Endothelial cell of umbilical vein (primary cell): ENCODE measurements around the gene FYN.

ENCODE experiments used
- EZH2 ChIP-seq: IDR thresholded peaks from 2 replicates; pipeline ENCODE4 v1.6.1; 2012; ENCODE audit warnings: borderline replicate concordance, low read depth, mild to moderate bottlenecking, moderate library complexity, low read length, inconsistent platforms; ENCODE audit not compliant: severe bottlenecking
- FOS ChIP-seq: IDR thresholded peaks from 2 replicates; pipeline ENCODE4 v1.6.1; 2011; ENCODE audit warnings: mild to moderate bottlenecking, low read length, moderate library complexity, borderline replicate concordance; ENCODE audit not compliant: insufficient read depth
- GATA2 ChIP-seq: IDR thresholded peaks from 2 replicates; pipeline ENCODE4 v1.7.0; 2011; ENCODE audit warnings: low read depth, mild to moderate bottlenecking, moderate library complexity, mixed read lengths, low read length; ENCODE audit not compliant: insufficient read length, insufficient read depth
- JUN ChIP-seq: IDR thresholded peaks from 2 replicates; pipeline ENCODE4 v1.6.1; 2011; ENCODE audit warnings: borderline replicate concordance, low read depth; ENCODE audit not compliant: insufficient read length, insufficient read depth
- MYC ChIP-seq: IDR thresholded peaks from one replicate; pipeline ENCODE4 v1.6.1; 2011; ENCODE audit warnings: mild to moderate bottlenecking, low read depth, low read length
- POLR2A ChIP-seq: IDR thresholded peaks from 2 replicates; pipeline ENCODE4 v1.6.1; 2012; ENCODE audit warnings: low read depth, mild to moderate bottlenecking, control low read depth, low read length
- POLR2AphosphoS5 ChIP-seq: IDR thresholded peaks from 2 replicates; pipeline ENCODE4 v1.6.1; 2012; ENCODE audit warnings: low read depth, mild to moderate bottlenecking, control low read depth, low read length, moderate library complexity; ENCODE audit not compliant: insufficient read depth
- TF ChIP-seq, protein P1 (sequence below), 2 donors: IDR thresholded peaks; 1 replicate in 1 of 2; 2 replicates in 1 of 2; pipeline ENCODE4 v1.5.1; 2011; ENCODE audit warnings: low read length in 2 of 2, mild to moderate bottlenecking in 2 of 2, moderate library complexity in 2 of 2, control low read depth in 1 of 2, inconsistent platforms in 1 of 2, low read depth in 1 of 2; ENCODE audit not compliant: insufficient read depth in 1 of 2; ENCODE audit errors: extremely low read depth in 1 of 2
- TF ChIP-seq, protein P2 (sequence below): IDR thresholded peaks from 2 replicates; pipeline ENCODE4 v1.6.1; 2011; ENCODE audit not compliant: insufficient read depth, insufficient read length

DNA sequence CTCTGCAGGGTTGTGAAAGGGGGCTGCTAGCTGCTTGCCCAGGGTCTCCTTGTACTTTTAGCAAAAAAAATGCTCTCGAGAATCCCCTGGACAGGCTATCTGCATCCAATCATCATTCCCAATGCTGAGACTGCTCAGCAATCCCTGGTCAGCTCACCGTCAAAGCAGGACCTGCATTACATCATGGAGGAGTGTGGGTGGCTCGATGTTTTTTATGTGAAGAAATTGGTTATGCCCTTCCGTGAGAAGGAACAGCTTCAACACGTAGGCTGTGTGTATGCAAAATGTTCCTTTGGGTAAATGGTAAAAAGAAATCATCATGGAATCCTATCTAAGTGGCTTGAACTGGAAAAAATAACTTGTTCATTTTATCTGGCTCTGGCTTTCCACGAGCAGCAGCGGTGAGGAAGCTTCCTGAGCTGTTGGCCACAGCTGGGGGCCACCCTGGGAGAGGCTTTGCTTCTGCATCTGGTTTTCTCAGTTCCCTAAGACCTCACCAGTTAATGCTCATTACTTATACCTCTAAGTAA is 111.4 kb downstream of the FYN start:
- TF ChIP-seq, protein P1, sequence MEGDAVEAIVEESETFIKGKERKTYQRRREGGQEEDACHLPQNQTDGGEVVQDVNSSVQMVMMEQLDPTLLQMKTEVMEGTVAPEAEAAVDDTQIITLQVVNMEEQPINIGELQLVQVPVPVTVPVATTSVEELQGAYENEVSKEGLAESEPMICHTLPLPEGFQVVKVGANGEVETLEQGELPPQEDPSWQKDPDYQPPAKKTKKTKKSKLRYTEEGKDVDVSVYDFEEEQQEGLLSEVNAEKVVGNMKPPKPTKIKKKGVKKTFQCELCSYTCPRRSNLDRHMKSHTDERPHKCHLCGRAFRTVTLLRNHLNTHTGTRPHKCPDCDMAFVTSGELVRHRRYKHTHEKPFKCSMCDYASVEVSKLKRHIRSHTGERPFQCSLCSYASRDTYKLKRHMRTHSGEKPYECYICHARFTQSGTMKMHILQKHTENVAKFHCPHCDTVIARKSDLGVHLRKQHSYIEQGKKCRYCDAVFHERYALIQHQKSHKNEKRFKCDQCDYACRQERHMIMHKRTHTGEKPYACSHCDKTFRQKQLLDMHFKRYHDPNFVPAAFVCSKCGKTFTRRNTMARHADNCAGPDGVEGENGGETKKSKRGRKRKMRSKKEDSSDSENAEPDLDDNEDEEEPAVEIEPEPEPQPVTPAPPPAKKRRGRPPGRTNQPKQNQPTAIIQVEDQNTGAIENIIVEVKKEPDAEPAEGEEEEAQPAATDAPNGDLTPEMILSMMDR (IDR thresholded peaks at IDR 0.05; ENCODE audit: extremely low read depth in 1 of 2, insufficient read depth in 1 of 2, low read depth in 1 of 2, low read length in 2 of 2): no peak
- no peak for TF ChIP-seq POLR2AphosphoS5
- no peak for TF ChIP-seq POLR2A
- TF ChIP-seq EZH2: no peak
- no peak for TF ChIP-seq MYC
- TF ChIP-seq JUN: no peak
- TF ChIP-seq, protein P2, sequence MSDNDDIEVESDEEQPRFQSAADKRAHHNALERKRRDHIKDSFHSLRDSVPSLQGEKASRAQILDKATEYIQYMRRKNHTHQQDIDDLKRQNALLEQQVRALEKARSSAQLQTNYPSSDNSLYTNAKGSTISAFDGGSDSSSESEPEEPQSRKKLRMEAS: no peak
- no peak for TF ChIP-seq GATA2
- no peak for TF ChIP-seq FOS
